Measurements from ENCODE around the gene NTSR1.

DNA sequence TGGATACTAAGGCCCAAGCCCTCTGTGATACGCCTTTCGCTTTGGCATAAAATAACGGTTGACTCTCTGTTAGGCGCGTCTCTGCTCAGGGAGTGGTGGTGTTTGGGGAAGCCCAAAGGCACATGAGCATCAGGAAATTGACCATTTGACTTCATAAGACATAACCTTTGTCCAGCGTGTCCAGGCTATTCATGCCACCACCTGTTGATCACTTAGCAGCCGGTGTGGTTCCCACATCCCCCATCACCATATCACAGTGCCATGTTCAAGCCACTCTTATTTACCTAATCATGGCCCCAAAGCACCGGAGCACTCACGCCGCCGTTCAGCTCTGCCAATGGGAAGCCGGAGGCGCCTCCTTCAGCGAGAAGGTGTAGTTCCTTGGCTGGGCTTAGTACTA lies 38.5 kb upstream of the NTSR1 start:
- TF ChIP-seq, protein P1, sequence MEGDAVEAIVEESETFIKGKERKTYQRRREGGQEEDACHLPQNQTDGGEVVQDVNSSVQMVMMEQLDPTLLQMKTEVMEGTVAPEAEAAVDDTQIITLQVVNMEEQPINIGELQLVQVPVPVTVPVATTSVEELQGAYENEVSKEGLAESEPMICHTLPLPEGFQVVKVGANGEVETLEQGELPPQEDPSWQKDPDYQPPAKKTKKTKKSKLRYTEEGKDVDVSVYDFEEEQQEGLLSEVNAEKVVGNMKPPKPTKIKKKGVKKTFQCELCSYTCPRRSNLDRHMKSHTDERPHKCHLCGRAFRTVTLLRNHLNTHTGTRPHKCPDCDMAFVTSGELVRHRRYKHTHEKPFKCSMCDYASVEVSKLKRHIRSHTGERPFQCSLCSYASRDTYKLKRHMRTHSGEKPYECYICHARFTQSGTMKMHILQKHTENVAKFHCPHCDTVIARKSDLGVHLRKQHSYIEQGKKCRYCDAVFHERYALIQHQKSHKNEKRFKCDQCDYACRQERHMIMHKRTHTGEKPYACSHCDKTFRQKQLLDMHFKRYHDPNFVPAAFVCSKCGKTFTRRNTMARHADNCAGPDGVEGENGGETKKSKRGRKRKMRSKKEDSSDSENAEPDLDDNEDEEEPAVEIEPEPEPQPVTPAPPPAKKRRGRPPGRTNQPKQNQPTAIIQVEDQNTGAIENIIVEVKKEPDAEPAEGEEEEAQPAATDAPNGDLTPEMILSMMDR (IDR thresholded peaks at IDR 0.05), result no peak
- TF ChIP-seq ZFX (IDR thresholded peaks at IDR 0.05; ENCODE audit: borderline replicate concordance), result no peak
